Right cardiac atrium (tissue), 5 donors: ENCODE results near the gene ZNF324B. TPM values are rescaled to one million over a fixed set of nuclear protein-coding genes. Genes with fewer than 3 reads are reported as not detected.
"Not testable (repeated sequence)": the region's sequence is repeated elsewhere in the genome, so short reads cannot be mapped to it uniquely, and the experiment has no call there.

Experiments
- ATAC-seq, 2 donors: fragments of 200-7000 bp; cut with Tn5 transposase; one replicate each; pipeline versions ENCODE4 v1.8.0 to v1.9.1; 2020; ENCODE audit warnings: moderate library complexity in 2 of 2, mild to moderate bottlenecking in 1 of 2
- DNase-seq, 3 donors: peaks; one replicate each; pipeline ENCODE4 v3.0.0-alpha.2; 2020
- H3K27ac ChIP-seq: one replicate; pipeline ENCODE4 v1.5.1; 2013; ENCODE audit warnings: mild to moderate bottlenecking, low read length, control low read depth, moderate library complexity
- H3K27me3 ChIP-seq: one replicate; pipeline ENCODE4 v1.6.1; 2013; ENCODE audit not compliant: control insufficient read depth, insufficient read depth
- H3K4me1 ChIP-seq: one replicate; pipeline ENCODE4 v1.6.1; 2013; ENCODE audit warnings: low read length; ENCODE audit not compliant: control insufficient read depth, insufficient read depth
- H3K4me3 ChIP-seq: one replicate; pipeline ENCODE4 v1.5.1; 2013; ENCODE audit warnings: low read length, control low read depth
- H3K9me3 ChIP-seq: one replicate; pipeline ENCODE4 v1.6.1; 2013; ENCODE audit warnings: low read length; ENCODE audit not compliant: control insufficient read depth
- WGBS: extraction: QIAGEN DNeasy Blood & Tissue Kit; methylation state at CpG from one replicate; pipeline ENCODE4 v1.1.7; 2013; 5-methylcytosine and 5-hydroxymethylcytosine counted together
- intact Hi-C, 4 donors: fragments of 100-400 bp; cut with DNase I; formaldehyde crosslinking; loops; one replicate each; pipeline versions ENCODE4 v1.11.0 to v1.14.0; 2022 to 2023
- long read RNA-seq, 4 donors: library from polyadenylated mRNA; unstranded; transcript quantifications; one replicate each; pipeline ENCODE4 v2.0.0, GENCODE V29; 2020 to 2021
- polyA plus RNA-seq: library from polyadenylated mRNA; stranded (reverse); fragments of 200-250 nt; gene quantifications from one replicate; pipeline ENCODE4 v1.2.3, GENCODE V29; 2013
- total RNA-seq, 4 donors: library from RNA; stranded (reverse); fragmentation: NEBNext Ultra II Directional; extraction: Animal tissue kit (Norgen Biotek cat#: 25700); gene quantifications; one replicate each; pipeline ENCODE4 v1.2.1, GENCODE V29; 2021
- donor health status: healthy with polysubstance abuse.
- donor health status: DM: no; HTN: yes; CAD: no.
- donor health status: DM: no; HTN: no; CAD: no.
- donor health status: DM: no; HTN: yes; CAD: no; lungs with severe emphysema.
- donor health status: DM: yes; HTN: yes; CAD: no.

Gene ZNF324B
- total RNA-seq (1 to 10 TPM; 2.7 to 4.8 (median 3.7) TPM), polyA plus RNA-seq (1.9 TPM)
- long read RNA-seq, donor 1, partial matches to known transcripts: 0 of 4 reads
- long read RNA-seq, donor 1, other reads (novel, unspliced or antisense): 1 of 4 reads
- long read RNA-seq, donor 2, partial matches to known transcripts: 1 of 1 reads
- long read RNA-seq, donor 2, other reads (novel, unspliced or antisense): 0 of 1 reads
- long read RNA-seq, donor 3, partial matches to known transcripts: 0 of 8 reads
- long read RNA-seq, donor 3, other reads (novel, unspliced or antisense): 6 of 8 reads
- long read RNA-seq, donor 4: 0 reads

DNA sequence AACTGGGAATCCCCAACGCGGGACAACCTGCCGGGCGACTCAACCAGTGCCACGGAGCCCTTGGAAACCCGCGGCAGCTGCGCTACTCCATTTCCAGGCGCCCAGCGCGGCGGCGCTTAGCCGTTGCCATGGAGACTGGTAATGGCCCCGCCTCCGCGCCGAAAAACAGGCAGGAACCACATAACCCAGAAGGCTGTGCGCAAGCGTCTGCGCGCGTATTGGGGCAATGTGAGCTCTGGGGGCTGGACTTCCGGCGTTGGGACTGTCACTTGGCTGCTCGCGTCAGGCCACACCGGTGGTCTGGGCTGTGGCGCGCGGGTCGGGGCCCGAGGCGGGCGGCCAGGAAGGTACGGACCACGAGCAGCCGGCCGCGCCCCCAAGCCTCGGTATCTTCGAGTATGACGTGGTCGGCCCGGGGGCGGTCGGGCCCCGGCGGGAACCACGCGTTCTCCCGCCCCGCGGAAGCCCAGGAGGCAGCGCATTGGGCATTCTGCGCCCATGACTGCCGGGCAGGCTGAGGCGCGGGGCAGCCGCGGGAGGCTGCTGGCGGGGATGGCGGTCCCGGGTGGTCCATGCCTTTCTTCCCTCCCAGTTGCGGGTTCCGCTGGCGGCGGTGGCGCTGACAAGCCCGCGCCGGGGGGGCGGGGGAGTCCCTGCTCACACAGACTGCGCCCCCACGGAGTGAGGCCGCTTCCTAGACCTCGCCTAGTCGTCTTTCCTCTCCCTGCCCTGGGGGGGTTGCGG is at the start of gene ZNF324B:
TSS of gene ZNF324B (plus strand) at position 265 of the 744 bp plus-strand sequence. CDS start 2,080 bp downstream, outside the sequence.
- no peaks in the 10 kb centered on the region for H3K27me3 ChIP-seq
- H3K9me3 ChIP-seq: no peaks in the 10 kb centered on the region
- H3K4me3 ChIP-seq: peak within 1 kb of the TSS; percentile 83
- intact Hi-C loops: no loop called here
- no peaks in the 10 kb centered on the region for H3K4me1 ChIP-seq
- DNase-seq: peak; percentile 97 to 99 (median 98)
- peak; percentile 98 to 99 for ATAC-seq
- H3K27ac ChIP-seq: peak within 1 kb of the TSS; percentile 1
- under 1% methylated on average over 79 of the region's 79 CpGs for WGBS

DNA sequence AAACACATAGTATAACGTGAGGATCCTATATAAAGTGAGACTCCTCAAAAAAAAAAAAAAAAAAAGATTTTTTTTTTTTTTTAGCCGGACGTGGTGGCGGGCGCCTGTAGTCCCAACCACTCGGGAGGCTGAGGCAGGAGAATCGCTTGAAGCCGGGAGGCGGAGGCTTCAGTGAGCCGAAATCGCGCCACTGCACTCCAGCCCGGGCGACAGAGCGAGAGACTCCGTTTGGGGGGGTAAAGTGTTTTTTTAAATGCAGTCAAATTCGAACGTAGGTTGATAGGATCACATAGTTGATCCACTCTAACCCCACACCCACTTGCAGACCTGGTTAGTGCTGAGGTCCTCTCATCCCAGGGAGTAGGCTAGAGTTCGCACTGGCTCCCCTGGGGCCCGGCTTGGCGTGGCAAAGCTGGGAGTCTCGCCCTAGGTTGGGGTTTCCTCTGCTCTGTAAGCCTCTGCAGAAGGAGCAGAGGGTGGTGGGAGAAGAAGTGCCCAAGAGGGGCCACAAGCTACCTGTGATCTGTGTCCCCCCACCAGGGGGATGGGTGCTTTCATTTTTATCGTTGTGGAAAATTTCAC is 49.5 kb upstream of the ZNF324B start:
- Histone ChIP-seq H3K9me3 (no peaks in the 10 kb centered on the region), H3K27me3 (no peaks in the 10 kb centered on the region), H3K4me3 (peak overlapping the region; percentile 50), H3K27ac (no peak overlapping the region), H3K4me1 (no peaks in the 10 kb centered on the region)
- intact Hi-C loops: no loop called here
- ATAC-seq (no peak), DNase-seq (no peak)
- 36% methylated on average over 23 of the region's 23 CpGs for WGBS

DNA sequence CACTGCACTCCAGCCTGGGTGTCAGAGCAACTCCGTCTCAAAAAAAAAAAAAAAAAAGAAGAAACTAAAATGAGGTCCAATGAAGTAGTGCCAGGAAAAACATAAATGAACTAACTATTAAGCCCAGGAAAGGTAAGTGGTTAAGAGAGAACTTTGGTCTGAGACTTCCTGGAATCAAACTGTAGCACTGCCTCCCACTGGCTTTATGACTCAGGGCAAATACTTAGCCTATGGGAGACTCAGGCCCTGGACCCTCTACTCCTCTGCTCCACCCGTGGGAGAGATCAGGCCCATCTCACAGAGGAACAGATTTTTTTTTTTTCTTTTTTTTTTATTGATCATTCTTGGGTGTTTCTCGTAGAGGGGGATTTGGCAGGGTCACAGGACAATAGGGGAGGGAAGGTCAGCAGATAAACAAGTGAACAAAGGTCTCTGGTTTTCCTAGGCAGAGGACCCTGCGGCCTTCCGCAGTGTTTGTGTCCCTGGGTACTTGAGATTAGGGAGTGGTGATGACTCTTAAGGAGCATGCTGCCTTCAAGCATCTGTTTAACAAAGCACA is 47.4 kb upstream of the ZNF324B start:
- H3K4me1 ChIP-seq, H3K27ac ChIP-seq, DNase-seq, H3K4me3 ChIP-seq, H3K9me3 ChIP-seq, intact Hi-C loops, H3K27me3 ChIP-seq, ATAC-seq: not testable (repeated sequence)
- 71% methylated on average over 5 of the region's 5 CpGs for WGBS

- H3K27ac ChIP-seq: peak overlapping the region; percentile 76
- no peaks in the 10 kb centered on the region for H3K27me3 ChIP-seq
- intact Hi-C loops: no loop called here
- no peak for ATAC-seq
- WGBS: 66% methylated on average over 10 of the region's 10 CpGs
- H3K9me3 ChIP-seq: no peaks in the 10 kb centered on the region
- peaks cover 14% of the 10 kb centered on the region for H3K4me1 ChIP-seq
- DNase-seq: no peak
- H3K4me3 ChIP-seq: peak overlapping the region; percentile 68
Observed at GRCh38 chr19:58406818-58407657, 44.4 kb upstream of the ZNF324B start.

DNA sequence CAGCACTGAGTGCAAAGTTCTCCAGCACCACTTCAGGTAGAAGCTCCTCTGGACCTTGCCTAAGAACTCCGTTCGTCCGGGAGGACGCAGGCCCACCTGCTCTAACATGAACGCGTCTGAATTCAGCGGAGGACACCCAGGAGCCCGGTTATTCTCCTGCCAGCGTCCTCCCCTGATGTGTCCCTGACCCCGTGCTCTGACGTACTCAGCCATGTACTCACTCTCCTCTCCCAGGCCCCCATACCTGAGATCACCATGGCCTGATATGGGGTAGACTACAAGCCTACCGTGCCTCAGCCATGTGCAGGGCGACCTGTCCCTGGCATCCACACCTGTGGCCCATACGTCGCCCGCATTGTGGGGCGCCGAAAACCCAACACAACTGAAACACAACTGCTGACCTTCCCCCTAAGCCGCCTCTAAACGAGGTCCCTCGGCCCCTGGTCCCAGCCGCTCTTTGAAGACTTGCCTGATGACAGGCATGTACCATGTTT is 43.7 kb upstream of the ZNF324B start:
- Histone ChIP-seq H3K27ac (peak overlapping the region; percentile 76), H3K9me3 (no peaks in the 10 kb centered on the region), H3K4me1 (peaks cover 14% of the 10 kb centered on the region), H3K4me3 (peak overlapping the region; percentile 68), H3K27me3 (no peaks in the 10 kb centered on the region)
- WGBS: 14% methylated on average over 22 of the region's 22 CpGs
- ATAC-seq (peak; percentile 9 to 40), DNase-seq (no peak)
- intact Hi-C loops: no loop called here

DNA sequence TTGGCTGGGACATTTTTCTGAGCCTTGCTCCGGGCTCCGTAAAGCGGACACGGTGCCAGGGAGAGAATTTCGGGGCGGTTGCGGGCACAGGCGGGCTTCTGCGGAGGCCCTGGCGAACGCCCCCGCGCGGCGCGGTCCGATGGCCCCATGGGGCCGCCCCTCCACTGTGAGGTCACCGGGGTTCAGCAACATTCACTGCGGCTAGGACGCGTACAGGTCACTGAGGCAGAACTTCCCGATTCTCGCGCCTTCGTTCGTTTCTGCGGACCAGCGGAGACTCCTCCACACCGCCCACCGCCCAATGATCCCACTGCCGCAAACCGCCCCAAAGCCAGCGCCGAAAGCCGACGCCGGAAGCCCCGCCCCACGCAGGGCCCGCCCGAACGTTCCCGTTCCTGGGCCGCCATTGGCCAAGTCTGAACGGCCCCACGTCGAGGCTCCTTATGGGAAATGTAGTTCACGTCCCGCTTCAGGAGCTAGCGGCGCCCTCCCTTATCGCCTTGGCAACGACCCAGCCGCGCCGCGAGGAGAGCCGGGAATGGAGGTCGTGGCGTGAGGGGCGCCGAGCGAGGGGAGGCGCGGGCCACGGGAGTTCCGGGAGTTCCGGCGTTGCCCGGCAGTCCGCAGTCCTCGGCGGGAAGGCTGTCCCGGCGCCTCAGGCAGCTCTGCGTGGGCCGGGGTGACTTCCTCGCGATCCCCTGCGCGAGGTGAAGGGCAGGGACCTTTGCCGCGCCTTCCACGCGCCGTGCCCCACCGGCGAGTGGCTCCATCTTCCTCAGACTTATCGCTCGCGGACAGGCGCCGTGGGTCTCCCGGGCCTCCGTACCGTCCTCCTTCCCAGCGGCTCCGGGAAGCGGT is 43.0 kb upstream of the ZNF324B start, which contains the start of gene ZNF584:
TSS of gene ZNF584 (plus strand) at position 498 of the 858 bp plus-strand sequence. CDS start 499 bp downstream, outside the sequence.
- peak within 1 kb of the TSS; percentile 68 for H3K4me3 ChIP-seq
- intact Hi-C loops: no loop called here
- H3K27me3 ChIP-seq: no peaks in the 10 kb centered on the region
- H3K4me1 ChIP-seq: peaks cover 14% of the 10 kb centered on the region
- ATAC-seq: peak; percentile 98
- no peaks in the 10 kb centered on the region for H3K9me3 ChIP-seq
- DNase-seq: peak; percentile 97 to 99 (median 98)
- peak within 1 kb of the TSS; percentile 76 for H3K27ac ChIP-seq
- WGBS: under 1% methylated on average over 100 of the region's 100 CpGs

DNA sequence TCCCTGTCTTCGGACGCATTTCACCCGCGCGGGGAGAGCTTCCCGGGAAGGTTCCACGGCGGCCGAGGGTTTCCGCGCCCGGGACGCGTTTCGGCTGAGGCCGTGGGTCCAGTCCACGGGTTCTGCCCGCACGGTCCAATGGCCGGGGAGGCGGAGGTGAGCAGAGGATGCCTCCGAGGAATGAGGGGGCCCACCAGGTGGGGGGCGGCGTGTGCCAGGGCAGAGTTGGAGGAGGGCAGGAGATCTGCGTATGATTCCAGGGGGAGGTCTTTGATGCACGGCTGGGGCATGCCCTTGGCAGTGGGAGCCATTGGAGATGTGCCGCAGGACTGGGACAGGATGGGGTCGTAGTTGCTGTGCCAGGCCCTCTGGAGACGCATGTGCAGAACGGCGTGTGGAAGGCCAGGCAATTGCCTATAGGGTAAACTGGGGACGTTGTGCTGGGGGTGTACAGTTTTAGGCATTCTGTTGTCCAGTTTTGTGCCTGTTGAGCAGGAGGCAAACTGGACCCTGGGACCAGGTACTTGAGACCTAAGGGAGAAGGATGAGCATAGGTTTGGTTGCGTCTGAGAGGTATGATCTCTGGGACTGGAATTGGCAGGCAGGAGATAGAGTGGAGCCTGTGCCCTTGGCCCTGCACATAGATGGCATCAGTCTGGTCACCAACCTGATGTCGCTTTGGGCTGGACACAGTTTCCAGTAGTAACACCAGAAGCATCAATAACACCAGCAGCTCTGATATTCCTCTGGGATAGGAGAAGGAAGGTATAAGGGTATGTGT is 42.2 kb upstream of the ZNF324B start:
- intact Hi-C loops: no loop called here
- DNase-seq: peak in 2 of 3 donors; percentile 42 to 73
- peak overlapping the region; percentile 68 for H3K4me3 ChIP-seq
- H3K27me3 ChIP-seq: no peaks in the 10 kb centered on the region
- 3% methylated on average over 34 of the region's 34 CpGs for WGBS
- peak overlapping the region; percentile 63 for H3K27ac ChIP-seq
- H3K4me1 ChIP-seq: peaks cover 14% of the 10 kb centered on the region
- no peaks in the 10 kb centered on the region for H3K9me3 ChIP-seq
- ATAC-seq: peak; percentile 35 to 41

- DNase-seq (no peak), ATAC-seq (no peak)
- no peak overlapping the region for H3K27ac ChIP-seq
- no peaks in the 10 kb centered on the region for H3K27me3 ChIP-seq
- WGBS: 99% methylated on average over 5 of the region's 5 CpGs
- intact Hi-C loops: no loop called here
- H3K4me3 ChIP-seq: no peak overlapping the region
- H3K4me1 ChIP-seq: no peaks in the 10 kb centered on the region
- no peaks in the 10 kb centered on the region for H3K9me3 ChIP-seq
Observed at GRCh38 chr19:58416604-58417003, 34.8 kb upstream of the ZNF324B start.

GRCh38 chr19:58417071-58417470 is 34.4 kb upstream of the ZNF324B start:
- no peak overlapping the region for H3K27ac ChIP-seq
- H3K4me3 ChIP-seq: no peak overlapping the region
- WGBS: 96% methylated on average over 7 of the region's 7 CpGs
- DNase-seq: no peak
- intact Hi-C loops: no loop called here
- ATAC-seq: no peak
- H3K27me3 ChIP-seq: no peaks in the 10 kb centered on the region
- H3K9me3 ChIP-seq: no peaks in the 10 kb centered on the region
- no peaks in the 10 kb centered on the region for H3K4me1 ChIP-seq
